Activated naive CD8-positive, alpha-beta T cell treated with anti-CD3 and anti-CD28 coated beads, Interleukin-2, amount 50 U/mL, for 16 hours (primary cell): ENCODE measurements around the gene MAOA.
"Not testable (repeated sequence)": the region's sequence is repeated elsewhere in the genome, so short reads cannot be mapped to it uniquely, and the experiment has no call there.

Experiments
- DNase-seq: peaks from one replicate; pipeline ENCODE4 v3.0.0-alpha.2; 2020; ENCODE audit warnings: low read depth, low spot score

MAOA gene

DNA sequence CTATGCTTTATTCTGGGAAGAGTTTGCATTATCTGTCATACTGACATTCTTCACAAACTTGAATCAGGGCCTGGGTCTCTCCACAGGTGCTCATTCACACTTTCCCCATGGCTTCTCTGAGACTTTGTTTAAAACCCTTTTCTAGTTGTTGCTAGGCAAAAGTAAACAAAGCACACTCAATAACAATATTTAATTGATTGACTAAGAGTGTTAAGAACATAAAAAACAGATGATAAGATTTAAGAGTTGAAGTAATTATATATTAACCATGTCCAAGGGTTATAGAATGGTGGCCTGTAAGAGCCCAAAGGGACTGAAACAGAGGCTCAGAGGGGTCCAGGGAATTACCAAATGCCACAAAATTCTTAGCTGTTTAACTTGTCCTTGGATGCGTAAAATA is 7.1 kb downstream of the MAOA start:
- DNase-seq, result no peak

DNA sequence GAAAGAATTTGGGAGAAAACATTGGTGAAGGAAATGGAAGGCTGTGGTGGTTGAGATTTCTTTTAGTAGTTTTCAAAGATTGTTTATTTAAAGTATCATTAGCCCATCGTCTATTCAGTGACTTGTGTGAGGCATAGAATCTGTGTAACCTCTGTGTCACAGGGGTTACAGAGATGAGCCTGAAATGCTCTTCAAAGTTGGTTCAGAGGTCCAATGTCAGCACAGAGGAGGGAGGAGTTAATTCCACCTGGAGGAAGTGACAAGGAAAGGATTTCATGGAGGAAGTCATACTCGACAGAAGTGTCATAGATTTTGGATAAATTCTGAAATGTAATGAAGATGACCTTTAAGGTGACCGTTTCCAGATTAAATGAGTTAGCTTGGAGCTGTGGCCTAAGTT is 8.2 kb downstream of the MAOA start:
- no peak for DNase-seq

DNA sequence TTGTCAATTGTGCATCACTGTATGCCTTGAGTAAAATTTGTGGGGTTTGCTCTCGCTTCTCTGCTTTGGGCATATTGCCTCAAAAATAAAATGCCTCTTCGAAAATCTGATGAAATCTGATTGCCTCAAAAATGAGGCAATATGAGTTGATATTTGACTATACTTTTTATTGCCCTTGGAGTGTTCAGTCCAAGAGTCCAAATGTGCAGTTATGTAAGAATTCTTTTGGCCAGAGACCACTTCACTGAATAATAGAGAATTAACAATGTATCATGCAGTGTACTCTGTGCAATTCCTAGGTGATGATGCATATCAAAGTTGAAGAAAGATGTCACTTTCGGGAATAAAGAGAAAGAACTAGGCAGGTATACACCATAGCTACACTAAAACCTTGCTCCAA is 8.6 kb downstream of the MAOA start:
- DNase-seq, result no peak

DNA sequence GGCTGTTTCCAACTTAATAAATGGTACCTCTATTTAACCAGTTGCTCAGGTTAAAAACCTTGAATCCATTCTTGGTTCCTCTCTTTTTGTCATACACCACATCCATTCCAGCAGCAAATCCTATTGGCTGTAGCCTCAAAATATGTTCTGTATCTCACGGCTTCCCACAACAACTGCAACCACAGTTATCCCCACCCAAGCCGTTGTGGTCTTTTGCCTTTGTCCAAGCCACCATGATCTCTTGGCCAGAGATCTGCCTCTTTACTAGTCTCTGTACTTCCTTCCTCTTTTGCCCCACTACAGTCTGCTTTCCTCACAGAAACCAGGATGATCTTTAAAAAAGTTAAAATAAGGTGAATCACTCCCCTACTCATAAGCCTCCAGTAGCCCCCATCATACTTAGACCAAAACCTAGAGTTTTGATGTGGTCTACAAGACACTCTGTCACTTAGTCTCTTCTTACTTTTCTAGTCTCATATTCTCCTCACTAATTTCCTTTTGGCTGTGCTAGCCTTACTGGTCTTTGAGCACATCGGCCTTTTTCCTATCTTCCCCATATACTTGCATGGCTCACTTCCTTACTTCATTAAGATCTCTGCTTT is 10.3 kb downstream of the MAOA start:
- DNase-seq, result no peak

DNA sequence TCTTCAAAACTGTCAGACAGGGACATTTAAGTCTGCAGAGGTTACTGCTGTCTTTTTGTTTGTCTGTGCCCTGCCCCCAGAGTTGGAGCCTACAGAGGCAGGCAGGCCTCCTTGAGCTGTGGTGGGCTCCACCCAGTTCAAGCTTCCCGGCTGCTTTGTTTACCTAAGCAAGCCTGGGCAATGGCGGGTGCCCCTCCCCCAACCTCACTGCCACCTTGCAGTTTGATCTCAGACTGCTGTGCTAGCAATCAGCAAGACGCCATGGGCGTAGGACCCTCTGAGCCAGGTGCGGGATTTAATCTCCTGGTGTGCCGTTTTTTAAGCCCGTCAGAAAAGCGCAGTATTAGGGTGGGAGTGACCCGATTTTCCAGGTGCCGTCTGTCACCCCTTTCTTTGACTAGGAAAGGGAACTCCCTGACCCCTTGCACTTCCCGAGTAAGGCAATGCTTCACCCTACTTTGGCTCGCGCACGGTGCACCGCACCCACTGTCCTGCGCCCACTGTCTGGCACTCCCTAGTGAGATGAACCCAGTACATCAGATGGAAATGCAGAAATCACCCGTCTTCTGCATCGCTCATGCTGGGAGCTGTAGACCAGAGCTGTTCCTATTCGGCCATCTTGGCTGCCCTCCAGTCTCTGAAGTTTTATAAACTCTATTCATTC is 20.0 kb downstream of the MAOA start:
- not testable (repeated sequence) for DNase-seq

DNA sequence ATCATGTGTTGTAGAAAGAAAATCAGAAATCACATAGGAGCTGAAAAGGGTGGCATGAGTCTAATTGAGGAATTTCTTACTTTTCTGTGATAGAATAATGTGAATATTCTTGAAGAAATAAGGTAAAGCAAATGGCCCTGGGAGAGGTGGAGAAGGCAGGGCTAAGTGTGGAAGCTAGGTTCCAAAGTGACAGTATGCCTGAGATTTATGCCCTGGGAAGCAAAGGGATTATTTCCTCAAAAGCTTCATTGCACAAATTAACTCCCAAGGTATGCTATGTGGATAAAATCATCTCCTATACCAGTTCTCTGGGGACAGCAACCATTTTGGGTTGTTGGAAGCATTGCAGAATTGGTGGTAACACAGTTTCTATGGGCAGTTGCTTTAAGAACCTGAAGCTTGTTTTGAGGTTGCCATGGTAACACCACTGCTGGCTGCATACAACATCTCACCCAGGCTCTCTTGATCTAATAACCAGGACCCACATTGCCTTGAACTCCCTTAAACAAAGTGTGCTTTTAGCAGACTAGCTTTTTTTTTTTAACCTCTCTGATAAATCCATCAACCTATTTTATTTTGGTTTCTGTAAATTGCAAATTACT is 21.0 kb downstream of the MAOA start:
- no peak for DNase-seq

DNA sequence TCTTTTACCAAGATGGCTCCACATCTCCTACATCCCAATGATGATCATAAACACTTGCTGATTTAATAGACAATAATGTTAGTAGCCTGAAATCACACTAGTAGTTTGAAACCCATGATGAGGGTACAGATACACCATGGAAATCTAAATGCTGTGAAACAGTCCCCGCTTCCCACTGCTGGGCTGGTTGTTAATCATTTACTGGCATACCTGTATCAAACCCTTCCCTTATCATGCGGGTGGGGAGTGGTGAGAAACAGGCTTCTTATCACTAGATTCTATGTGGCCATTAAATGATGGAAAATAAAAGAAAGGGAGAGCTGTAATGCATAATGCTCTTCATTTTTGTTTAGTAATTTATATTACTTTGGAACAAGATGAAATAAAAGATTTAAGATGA is 21.9 kb downstream of the MAOA start:
- DNase-seq, result no peak

DNA sequence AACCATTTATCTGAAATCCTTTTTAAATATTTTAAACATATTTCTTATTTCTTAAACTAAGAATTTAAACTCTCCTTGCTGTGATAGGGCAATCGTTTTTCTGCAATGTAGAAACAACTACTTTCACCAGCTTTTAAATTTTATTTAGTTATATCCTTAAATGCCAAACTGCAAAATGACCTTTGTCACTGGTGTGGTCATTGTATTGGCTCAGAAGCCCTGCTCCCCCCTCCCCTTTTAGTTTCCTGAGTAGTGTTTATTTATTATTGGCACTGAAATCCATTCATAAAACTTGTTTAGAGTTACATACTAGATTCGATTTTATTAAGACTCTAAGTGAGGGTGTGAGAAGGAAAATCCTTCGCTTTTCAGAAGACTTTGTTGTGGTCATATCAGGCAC is 23.0 kb downstream of the MAOA start:
- DNase-seq, result no peak

DNA sequence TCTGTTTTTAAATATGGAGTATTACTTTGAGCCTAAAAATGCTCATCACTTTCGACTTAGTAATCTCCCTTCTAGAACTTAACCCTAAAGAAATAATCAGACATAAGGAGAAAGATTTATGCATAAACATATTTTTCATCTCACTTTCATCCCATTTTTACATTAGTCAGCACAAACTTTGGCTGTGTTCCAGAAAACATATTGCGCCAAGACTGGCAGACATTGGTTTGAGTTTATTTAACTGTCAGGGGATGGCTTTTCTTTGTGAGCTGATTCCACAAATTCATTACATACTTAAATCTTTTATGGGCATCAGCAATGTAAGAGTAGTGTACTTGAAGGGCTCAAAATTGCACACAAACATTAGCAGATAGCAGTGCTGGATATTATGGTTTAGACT is 23.7 kb downstream of the MAOA start:
- no peak for DNase-seq

DNA sequence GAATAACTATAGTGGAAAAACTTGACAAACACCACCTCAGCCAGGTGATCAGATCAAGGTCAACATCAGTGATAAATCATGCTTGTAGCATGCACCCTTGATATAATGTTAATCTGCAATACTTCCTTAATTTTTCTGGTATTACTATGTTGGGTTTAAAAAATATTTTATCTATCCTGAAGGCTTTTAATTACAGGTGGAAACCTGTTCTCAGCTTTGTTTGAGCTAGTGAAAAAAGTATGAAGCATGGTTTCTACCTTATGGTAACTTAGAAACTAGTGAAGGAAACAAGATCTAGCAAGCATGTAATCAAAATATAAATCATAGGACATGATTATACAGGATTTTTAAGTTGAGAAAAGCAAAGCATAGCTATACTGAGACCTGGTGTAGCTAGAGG is 26.6 kb downstream of the MAOA start:
- no peak for DNase-seq

DNA sequence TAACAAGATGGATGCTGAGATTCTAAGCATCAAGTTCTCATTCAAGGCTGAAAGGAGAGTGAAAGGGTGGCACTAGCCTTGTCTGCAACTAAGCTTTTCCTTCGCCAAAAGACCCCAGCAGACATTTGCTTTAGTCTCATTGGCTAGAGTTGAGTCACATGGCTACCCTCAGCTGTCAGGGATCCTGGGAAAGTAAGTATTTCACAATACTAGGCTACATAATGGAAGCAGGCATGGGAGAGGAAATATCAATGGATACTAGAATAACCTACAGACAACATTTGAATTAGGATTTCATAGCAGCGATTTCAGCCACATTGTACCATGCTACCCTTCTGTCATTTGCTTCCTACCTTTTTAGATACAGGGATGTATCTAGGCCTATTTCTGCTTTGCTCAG is 29.1 kb downstream of the MAOA start:
- DNase-seq, result no peak

DNA sequence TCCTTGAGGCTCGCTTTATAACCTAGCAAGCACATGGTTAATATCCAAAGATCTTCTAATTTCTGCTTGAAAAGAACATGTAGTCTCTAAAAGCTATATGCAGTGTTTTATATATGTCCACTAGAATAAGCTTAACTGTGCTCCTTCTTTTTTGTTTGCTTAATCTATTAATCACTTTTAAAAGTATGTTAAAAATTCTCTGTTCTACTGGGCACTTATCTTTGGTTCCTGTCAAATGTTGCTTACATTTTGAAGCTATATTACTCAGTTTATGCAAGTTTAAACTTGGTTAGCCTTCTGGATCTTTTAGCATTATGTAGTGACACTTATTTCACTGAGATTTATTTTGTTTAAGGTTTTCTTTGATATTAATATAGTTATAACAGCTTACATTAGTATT is 32.5 kb downstream of the MAOA start:
- DNase-seq, result no peak

DNA sequence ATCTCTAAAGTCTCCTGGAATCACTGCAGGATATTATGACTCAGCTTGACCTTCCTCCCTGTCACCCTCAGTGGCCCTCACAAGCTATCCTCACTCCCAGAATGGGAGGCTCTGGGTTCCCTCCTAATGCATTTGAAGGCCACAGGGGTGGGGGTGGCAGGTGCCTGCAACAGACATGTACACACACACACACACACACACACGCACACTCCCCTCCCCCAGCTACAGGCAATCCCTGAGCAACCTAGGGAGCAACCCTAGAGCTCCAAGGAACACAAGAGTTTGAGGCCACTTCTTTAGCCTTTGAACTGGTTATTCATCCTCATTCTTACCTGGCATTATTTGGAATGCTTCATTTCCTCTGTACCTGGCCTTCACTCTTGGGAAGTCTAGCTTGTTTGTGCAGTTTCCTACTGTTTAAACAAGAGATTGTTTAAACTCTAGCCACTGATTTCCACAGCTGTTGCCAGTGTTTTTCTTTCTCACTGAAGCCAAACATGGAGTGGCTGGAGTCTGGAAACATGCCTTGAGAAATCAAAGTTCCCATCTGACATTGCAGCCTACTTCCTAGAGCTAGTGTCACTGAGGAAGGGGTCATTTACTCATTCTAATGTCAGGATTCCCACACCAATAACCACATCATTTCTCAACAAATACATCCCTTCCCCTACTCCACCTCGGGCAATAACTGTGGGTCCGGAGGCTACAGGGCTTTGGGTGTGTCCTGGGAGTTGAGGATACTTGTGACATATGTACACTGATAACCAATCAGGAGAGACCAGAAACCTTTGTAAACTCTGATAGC is 37.7 kb downstream of the MAOA start:
- DNase-seq, result no peak

DNA sequence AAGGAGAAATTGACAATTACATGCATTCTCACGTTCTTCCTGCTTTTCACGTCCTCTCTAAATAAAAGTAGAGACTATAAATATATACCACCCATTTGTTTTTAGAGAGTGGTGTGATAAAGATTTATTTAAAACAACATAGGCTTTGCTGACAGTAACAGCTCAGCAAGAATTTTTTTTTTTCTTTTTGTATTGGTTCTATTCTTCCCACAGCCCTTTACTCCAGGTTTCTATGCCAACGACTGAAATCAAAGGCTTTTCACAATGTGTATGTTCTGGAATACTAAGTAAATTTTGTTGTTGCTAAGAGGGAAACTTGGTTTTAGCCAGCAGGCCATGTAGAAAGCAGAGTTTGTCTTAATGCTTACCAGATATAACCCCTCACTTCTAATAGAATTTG is 43.4 kb downstream of the MAOA start:
- no peak for DNase-seq

DNA sequence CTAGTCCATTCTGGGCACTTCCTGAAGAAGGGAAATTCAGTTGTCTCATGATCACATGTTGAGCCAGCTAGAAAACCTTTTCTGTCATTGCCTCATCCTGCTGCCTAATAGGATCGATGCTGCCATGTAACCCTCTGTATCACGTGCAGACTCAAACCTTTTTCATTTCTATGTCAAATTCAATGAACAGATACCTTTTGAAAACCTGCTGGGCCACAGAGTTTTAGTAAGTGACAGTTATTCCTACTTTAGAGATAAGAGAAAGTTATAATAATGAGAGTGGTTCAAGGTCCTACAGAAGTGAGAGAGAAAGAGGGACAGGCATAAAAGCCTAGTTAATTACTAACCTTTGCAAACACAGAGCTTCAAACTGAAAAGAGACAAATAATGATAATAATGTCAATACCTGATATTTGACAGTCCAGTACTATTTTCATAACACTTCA is 46.0 kb downstream of the MAOA start:
- DNase-seq, result no peak

DNA sequence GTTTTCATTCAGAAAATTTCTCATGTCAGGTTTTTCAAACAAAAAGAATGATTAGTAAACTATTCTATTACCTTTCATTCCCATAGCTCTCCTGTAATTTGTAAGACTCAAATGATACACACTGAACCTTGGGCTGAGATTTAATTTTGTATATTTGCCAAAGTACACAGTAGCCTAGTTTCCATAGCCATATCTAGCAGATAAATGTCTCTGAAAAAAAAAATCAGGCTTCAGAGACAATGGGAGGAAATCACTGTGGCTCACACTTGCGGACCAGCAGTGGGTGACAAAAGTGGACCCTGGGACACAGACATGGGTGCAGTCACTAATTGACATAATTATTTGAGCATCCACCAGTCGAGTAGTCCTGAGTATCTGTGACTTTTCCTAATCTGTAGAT is 46.6 kb downstream of the MAOA start:
- no peak for DNase-seq

DNA sequence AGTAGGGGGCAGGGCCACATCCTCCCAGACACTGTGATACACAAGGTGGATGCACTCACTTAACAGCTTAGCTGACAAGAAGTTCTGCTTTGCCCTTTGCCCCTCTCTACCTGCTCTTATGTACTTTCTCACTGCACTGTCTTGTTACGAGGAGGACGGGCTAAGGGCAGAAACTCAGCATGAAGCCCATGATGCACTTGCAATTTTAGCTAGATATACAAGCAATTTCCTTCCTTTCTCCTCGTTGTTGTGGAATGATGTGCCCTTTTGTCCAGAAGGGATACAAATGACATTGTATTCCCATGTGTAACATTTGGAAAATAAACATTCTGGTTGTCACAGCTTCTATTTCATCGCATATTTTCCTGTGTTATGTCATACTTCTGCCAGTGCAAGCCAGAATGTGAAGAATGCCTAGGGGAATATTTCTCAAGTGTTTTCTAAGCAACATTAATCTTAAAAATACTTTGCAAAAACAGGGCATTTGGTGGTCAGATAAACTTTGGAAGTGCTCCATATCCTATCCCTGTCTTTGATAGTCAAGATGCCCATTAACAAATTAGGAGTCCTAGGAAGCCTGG is 47.2 kb downstream of the MAOA start:
- no peak for DNase-seq

DNA sequence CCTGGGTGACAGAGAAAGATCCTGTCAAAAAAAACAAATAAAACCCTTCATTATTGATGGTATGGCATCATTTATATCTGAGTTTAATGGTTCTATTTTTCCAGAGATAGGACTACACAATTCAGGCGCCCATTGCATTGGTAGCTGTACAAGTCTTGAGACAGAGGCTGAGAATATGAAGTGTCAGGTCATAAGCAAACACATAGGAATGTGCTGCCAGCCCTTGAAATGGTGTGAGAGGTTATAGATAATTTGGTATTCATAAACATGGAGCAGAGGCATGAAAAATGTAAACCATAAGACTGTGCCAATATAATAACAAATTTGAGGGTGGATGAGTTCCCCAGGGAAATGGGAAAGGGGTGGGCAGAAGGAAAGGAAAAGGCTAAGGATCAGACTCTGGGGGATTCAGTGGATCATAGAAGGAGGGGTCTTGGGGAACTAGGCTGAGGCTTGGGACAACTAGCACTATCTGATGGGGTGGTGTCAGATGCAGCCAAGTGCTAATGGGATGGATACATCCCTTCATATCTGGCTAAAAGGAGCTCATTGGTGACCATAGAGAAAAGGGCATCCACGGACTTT is 50.8 kb downstream of the MAOA start:
- DNase-seq, result no peak

DNA sequence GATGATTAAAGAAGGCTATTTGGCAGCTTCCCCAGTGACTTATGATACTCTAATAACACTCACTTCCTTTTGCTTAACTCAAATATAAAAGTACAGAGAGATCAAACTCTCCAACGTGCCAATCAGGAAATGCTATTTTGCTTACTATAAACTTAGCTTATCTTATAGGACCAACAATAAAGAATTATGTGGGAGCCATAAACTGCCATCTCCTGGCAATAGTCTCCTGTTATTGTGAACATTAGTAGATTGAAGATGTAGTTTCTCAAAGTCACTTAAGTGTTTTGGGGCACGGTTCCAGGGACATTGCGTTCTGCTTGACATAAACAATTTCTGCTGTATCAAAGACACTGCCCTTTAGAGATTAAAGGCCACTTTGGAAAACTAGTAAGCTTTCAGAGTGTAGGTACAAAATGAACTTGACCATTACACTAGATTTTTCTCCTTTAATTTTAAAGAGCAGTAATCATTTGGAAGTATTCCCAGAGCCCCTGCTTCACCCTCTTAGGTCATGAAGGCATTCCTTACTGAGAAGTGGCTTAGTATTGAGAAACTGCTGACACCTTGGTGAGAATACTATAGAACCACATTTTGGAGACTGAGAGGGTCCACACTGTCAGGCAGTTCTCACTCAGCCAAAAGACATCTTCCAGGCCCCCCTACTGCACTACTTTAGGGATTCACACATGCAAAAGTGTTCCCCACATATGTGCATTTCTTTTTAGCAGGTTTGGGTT is 51.9 kb downstream of the MAOA start:
- no peak for DNase-seq

DNA sequence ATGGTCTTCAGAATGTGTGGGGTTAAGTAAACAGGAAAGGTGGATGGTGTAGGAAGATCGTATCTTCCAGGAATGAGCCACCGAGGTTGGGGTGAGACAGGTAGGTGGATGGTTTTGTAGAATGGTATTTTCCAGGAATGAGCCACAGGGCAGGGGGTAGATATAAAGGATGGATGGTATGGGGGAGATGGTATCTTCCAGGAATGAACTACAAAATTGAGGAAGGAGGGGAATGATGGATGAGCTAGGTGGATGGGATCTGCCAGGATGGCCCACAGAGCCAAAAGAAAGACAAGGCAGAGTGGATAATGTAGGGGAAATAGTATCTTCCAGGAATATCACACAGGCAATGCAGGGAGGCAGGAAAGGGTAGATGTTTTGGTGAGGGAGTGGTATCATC is 60.0 kb downstream of the MAOA start:
- no peak for DNase-seq

DNA sequence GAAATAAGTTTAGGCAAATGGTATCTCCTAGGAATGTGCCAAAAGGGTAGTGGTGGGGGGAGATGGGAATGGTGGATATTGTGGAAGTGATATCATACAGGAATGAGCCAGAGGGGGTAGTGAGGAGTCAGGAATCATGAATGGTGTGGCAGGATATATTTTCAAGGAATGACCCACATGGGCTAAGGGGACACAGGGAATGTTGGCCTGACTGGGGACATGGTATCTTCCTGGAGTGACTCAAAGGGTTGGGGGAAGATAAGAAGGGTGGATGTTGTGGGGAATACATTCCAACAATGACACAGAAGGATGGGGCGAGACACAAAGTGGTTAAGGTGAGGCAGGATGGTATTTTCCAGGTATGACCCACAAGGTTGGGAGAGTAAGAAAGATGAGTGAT is 60.6 kb downstream of the MAOA start:
- no peak for DNase-seq
